Endothelial cell of umbilical vein (primary cell): Measurements from ENCODE around the gene CSK.

ENCODE experiments used
- CTCF ChIP-seq, 2 donors: IDR thresholded peaks; 1 replicate in 1 of 2; 2 replicates in 1 of 2; pipeline ENCODE4 v1.5.1; 2011; ENCODE audit warnings: low read length in 2 of 2, mild to moderate bottlenecking in 2 of 2, moderate library complexity in 2 of 2, control low read depth in 1 of 2, inconsistent platforms in 1 of 2, low read depth in 1 of 2; ENCODE audit not compliant: insufficient read depth in 1 of 2; ENCODE audit errors: extremely low read depth in 1 of 2
- EZH2 ChIP-seq: IDR thresholded peaks from 2 replicates; pipeline ENCODE4 v1.6.1; 2012; ENCODE audit warnings: borderline replicate concordance, low read depth, mild to moderate bottlenecking, moderate library complexity, low read length, inconsistent platforms; ENCODE audit not compliant: severe bottlenecking
- MYC ChIP-seq: IDR thresholded peaks from one replicate; pipeline ENCODE4 v1.6.1; 2011; ENCODE audit warnings: mild to moderate bottlenecking, low read depth, low read length
- POLR2A ChIP-seq: IDR thresholded peaks from 2 replicates; pipeline ENCODE4 v1.6.1; 2012; ENCODE audit warnings: low read depth, mild to moderate bottlenecking, control low read depth, low read length
- POLR2AphosphoS5 ChIP-seq: IDR thresholded peaks from 2 replicates; pipeline ENCODE4 v1.6.1; 2012; ENCODE audit warnings: low read depth, mild to moderate bottlenecking, control low read depth, low read length, moderate library complexity; ENCODE audit not compliant: insufficient read depth

DNA sequence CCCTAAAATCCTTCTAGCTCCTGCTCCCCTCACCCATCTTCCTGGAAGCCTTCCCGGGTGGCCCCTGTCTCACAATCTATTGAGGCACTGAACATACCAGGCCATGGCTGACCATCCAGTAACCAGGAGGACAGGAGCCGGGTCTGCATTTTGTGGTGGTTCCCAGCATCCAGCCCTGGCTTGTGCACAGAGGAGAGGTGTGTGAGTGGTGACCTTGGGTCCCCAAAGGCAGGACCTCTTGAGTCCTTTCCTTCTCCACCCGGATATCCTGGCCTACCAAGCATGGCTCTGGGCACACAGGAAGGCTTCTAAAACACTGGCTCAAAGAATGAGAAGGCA lies 7.8 kb downstream of the CSK start:
- TF ChIP-seq POLR2AphosphoS5 (no peak), MYC (no peak), CTCF (IDR thresholded peaks at IDR 0.05; ENCODE audit: extremely low read depth in 1 of 2, insufficient read depth in 1 of 2, low read depth in 1 of 2, low read length in 2 of 2) (no peak), POLR2A (no peak), EZH2 (no peak)
